ENCODE results near the gene NF2.

NF2 gene

GRCh38 chr22:29723766-29724165 lies 120.3 kb downstream of the NF2 start:
- TF ChIP-seq CTCF (IDR thresholded peaks at IDR 0.05; ENCODE audit: low read depth, low read length): peak; percentile 33; the same call in 1 of the 2 replicates
- H3K27ac ChIP-seq: no peak overlapping the region

GRCh38 chr22:29724843-29725242 lies 121.4 kb downstream of the NF2 start:
- TF ChIP-seq CTCF (IDR thresholded peaks at IDR 0.05; ENCODE audit: low read depth, low read length): no peak

More at GRCh38 chr22:29723766-29724165, 120.3 kb downstream of the NF2 start:
- Histone ChIP-seq H3K36me3 (no peaks in the 10 kb centered on the region), H3K27me3 (ENCODE audit: insufficient read depth, low read depth, severe bottlenecking) (peaks cover 6% of the 10 kb centered on the region), H3K9me3 (ENCODE audit: severe bottlenecking) (no peaks in the 10 kb centered on the region), H3K4me3 (ENCODE audit: low read depth, low read length) (no peak overlapping the region)
- no peak for DNase-seq

GRCh38 chr22:29726106-29726505 lies 122.7 kb downstream of the NF2 start:
- no peaks in the 10 kb centered on the region for H3K9me3 ChIP-seq (ENCODE audit: severe bottlenecking)
- H3K27me3 ChIP-seq (ENCODE audit: insufficient read depth, low read depth, severe bottlenecking): no peaks in the 10 kb centered on the region
- TF ChIP-seq CTCF (IDR thresholded peaks at IDR 0.05; ENCODE audit: low read depth, low read length): no peak
- H3K36me3 ChIP-seq: no peaks in the 10 kb centered on the region
- no peak overlapping the region for H3K4me3 ChIP-seq (ENCODE audit: low read depth, low read length)
- H3K27ac ChIP-seq: no peak overlapping the region
- no peak for DNase-seq

More at GRCh38 chr22:29724843-29725242, 121.4 kb downstream of the NF2 start:
- no peak overlapping the region for H3K27ac ChIP-seq
- no peaks in the 10 kb centered on the region for H3K9me3 ChIP-seq (ENCODE audit: severe bottlenecking)
- peaks cover 2% of the 10 kb centered on the region for H3K27me3 ChIP-seq (ENCODE audit: insufficient read depth, low read depth, severe bottlenecking)
- no peak for DNase-seq
- H3K4me3 ChIP-seq (ENCODE audit: low read depth, low read length): no peak overlapping the region
- no peaks in the 10 kb centered on the region for H3K36me3 ChIP-seq

- no peak for DNase-seq
- H3K36me3 ChIP-seq: no peaks in the 10 kb centered on the region
- no peaks in the 10 kb centered on the region for H3K27me3 ChIP-seq (ENCODE audit: insufficient read depth, low read depth, severe bottlenecking)
- no peak for TF ChIP-seq CTCF (IDR thresholded peaks at IDR 0.05; ENCODE audit: low read depth, low read length)
- no peak overlapping the region; the same call in 1 of the 2 replicates for H3K27ac ChIP-seq
- H3K9me3 ChIP-seq (ENCODE audit: severe bottlenecking): no peaks in the 10 kb centered on the region
- H3K4me3 ChIP-seq (ENCODE audit: low read depth, low read length): no peak overlapping the region
These were observed 123.2 kb downstream of the NF2 start for GRCh38 chr22:29726512-29727130.

- DNase-seq: peak; percentile 88
- H3K27ac ChIP-seq: no peak overlapping the region; the same call in 1 of the 2 replicates
- TF ChIP-seq CTCF (IDR thresholded peaks at IDR 0.05; ENCODE audit: low read depth, low read length): peak; percentile 81
These were observed 123.7 kb downstream of the NF2 start for GRCh38 chr22:29727131-29727523.

GRCh38 chr22:29729161-29729560 lies 125.7 kb downstream of the NF2 start:
- Histone ChIP-seq H3K36me3 (no peaks in the 10 kb centered on the region; the same call in 1 of the 2 replicates), H3K9me3 (ENCODE audit: severe bottlenecking) (no peaks in the 10 kb centered on the region), H3K27me3 (ENCODE audit: insufficient read depth, low read depth, severe bottlenecking) (no peaks in the 10 kb centered on the region), H3K27ac (no peak overlapping the region), H3K4me3 (ENCODE audit: low read depth, low read length) (no peak overlapping the region)
- TF ChIP-seq CTCF (IDR thresholded peaks at IDR 0.05; ENCODE audit: low read depth, low read length): no peak
- DNase-seq: no peak

More at GRCh38 chr22:29727131-29727523, 123.7 kb downstream of the NF2 start:
- H3K9me3 ChIP-seq (ENCODE audit: severe bottlenecking): no peaks in the 10 kb centered on the region
- H3K36me3 ChIP-seq: no peaks in the 10 kb centered on the region
- H3K27me3 ChIP-seq (ENCODE audit: insufficient read depth, low read depth, severe bottlenecking): no peaks in the 10 kb centered on the region
- H3K4me3 ChIP-seq (ENCODE audit: low read depth, low read length): no peak overlapping the region

All from WERI-Rb-1 (cell line).